NCI-H1417 (cell line): Measurements from ENCODE around the gene ST6GALNAC2.
A peak's percentile ranks its signal among the peaks of the same experiment; 100 is the strongest.

ENCODE experiments used
- DNase-seq, 3 experiments: peaks; one replicate each; lab custom pipeline; 2025; lab: John Stamatoyannopoulos, UW

ST6GALNAC2 gene

GRCh38 chr17:76556765-76557367, 28.8 kb downstream of the ST6GALNAC2 start:
- DNase-seq: no peak

GRCh38 chr17:76554131-76554530, 31.5 kb downstream of the ST6GALNAC2 start:
- DNase-seq: no peak

GRCh38 chr17:76553178-76553908, 32.3 kb downstream of the ST6GALNAC2 start:
- no peak for DNase-seq

GRCh38 chr17:76551685-76552084, 34.0 kb downstream of the ST6GALNAC2 start:
- peak in 2 of 3 experiments; percentile 13 to 56 for DNase-seq

- peak in 2 of 3 experiments; percentile 34 to 42 for DNase-seq
Observed at GRCh38 chr17:76550712-76551615, 34.7 kb downstream of the ST6GALNAC2 start.

- no peak for DNase-seq
Observed at GRCh38 chr17:76549539-76549938, 36.1 kb downstream of the ST6GALNAC2 start.

GRCh38 chr17:76549215-76549518, 36.5 kb downstream of the ST6GALNAC2 start:
- DNase-seq: no peak

GRCh38 chr17:76548378-76549214, 37.1 kb downstream of the ST6GALNAC2 start:
- DNase-seq: no peak

- no peak for DNase-seq
Observed at GRCh38 chr17:76547642-76548202, 37.9 kb downstream of the ST6GALNAC2 start.

- peak; percentile 27 to 62 (median 50) for DNase-seq
Observed at GRCh38 chr17:76547183-76547641, 38.4 kb downstream of the ST6GALNAC2 start.

- DNase-seq: no peak
Observed at GRCh38 chr17:76546556-76547182, 39.0 kb downstream of the ST6GALNAC2 start.

- no peak for DNase-seq
Observed at GRCh38 chr17:76545918-76546555, 39.6 kb downstream of the ST6GALNAC2 start.

- DNase-seq: peak in 1 of 3 experiments; percentile 40
Observed at GRCh38 chr17:76544546-76545365, 40.9 kb downstream of the ST6GALNAC2 start.

GRCh38 chr17:76543826-76544545, 41.7 kb downstream of the ST6GALNAC2 start:
- peak; percentile 10 to 61 (median 52) for DNase-seq

- DNase-seq: no peak
Observed at GRCh38 chr17:76543482-76543825, 42.2 kb downstream of the ST6GALNAC2 start.

GRCh38 chr17:76542984-76543383, 42.7 kb downstream of the ST6GALNAC2 start:
- DNase-seq: no peak

GRCh38 chr17:76542566-76542971, 43.1 kb downstream of the ST6GALNAC2 start:
- DNase-seq: no peak

- no peak for DNase-seq
Observed at GRCh38 chr17:76541739-76542454, 43.8 kb downstream of the ST6GALNAC2 start.
